Gastrocnemius medialis (tissue), 4 donors: ENCODE results near the gene TMEM117. TPM values are rescaled to one million over a fixed set of nuclear protein-coding genes. Genes with fewer than 3 reads are reported as not detected.

Experiments
- ATAC-seq, 2 donors: fragments of 150-250 bp; one replicate each; pipeline ENCODE4 v1.9.1; 2016
- DNase-seq, 2 donors: peaks; one replicate each; pipeline ENCODE4 v3.0.0-alpha.2; 2019
- H3K27ac ChIP-seq, 4 donors: fragments of 200-600 bp; sonication (generic); 1 replicate in 1 of 4; 2 replicates in 3 of 4; pipeline ENCODE4 v1.5.1; 2016 to 2018; ENCODE audit warnings: mild to moderate bottlenecking in 2 of 4, moderate library complexity in 1 of 4
- H3K27me3 ChIP-seq, 3 donors: fragments of 200-600 bp; sonication (generic) in 2 of 3; 1 replicate in 1 of 3; 2 replicates in 2 of 3; pipeline versions ENCODE4 v1.5.1 to v1.6.0; 2016 to 2019; ENCODE audit warnings: mild to moderate bottlenecking in 1 of 3, moderate library complexity in 1 of 3
- H3K36me3 ChIP-seq, 2 donors: fragments of 200-600 bp; sonication (generic) in 1 of 2; one replicate each; pipeline ENCODE4 v1.5.1; 2017 to 2018
- H3K4me1 ChIP-seq, 2 donors: fragments of 200-600 bp; sonication (generic) in 1 of 2; one replicate each; pipeline ENCODE4 v1.5.1; 2016 to 2017; ENCODE audit warnings: mild to moderate bottlenecking in 2 of 2
- H3K4me3 ChIP-seq, 4 donors: fragments of 200-600 bp; sonication (generic) in 3 of 4; 1 replicate in 1 of 4; 2 replicates in 3 of 4; pipeline ENCODE4 v1.5.1; 2016 to 2019; ENCODE audit warnings: mild to moderate bottlenecking in 2 of 4
- H3K9me3 ChIP-seq, 3 donors: fragments of 200-600 bp; sonication (generic) in 2 of 3; 1 replicate in 1 of 3; 2 replicates in 2 of 3; pipeline ENCODE4 v1.5.1; 2016 to 2019
- CTCF ChIP-seq, 5 experiments: fragments of 450-650 bp in 3 of 5; fragments of 200-600 bp in 2 of 5; sonication (generic) in 2 of 5; IDR thresholded peaks in 4 of 5; conservative IDR thresholded peaks in 1 of 5; 1 replicate in 4 of 5; 2 replicates in 1 of 5; pipeline ENCODE4 v1.5.1; 2016 to 2019; ENCODE audit warnings: antibody characterized with exemption in 5 of 5, mild to moderate bottlenecking in 3 of 5, moderate library complexity in 3 of 5
- POLR2A ChIP-seq, 2 donors: fragments of 450-650 bp; IDR thresholded peaks; one replicate each; pipeline ENCODE4 v1.6.1; 2017; ENCODE audit warnings: antibody characterized with exemption in 2 of 2, mild to moderate bottlenecking in 2 of 2, moderate library complexity in 2 of 2
- in situ Hi-C, 4 donors: fragments of 200-750 bp; cut with MboI; loops; one replicate each; pipeline versions ENCODE4 v1.15.0 to v1.8.0; 2017; ENCODE audit warnings: low sequenced_read_pairs in 4 of 4
- intact Hi-C: fragments of 100-400 bp; cut with DNase I; formaldehyde crosslinking; loops from one replicate; pipeline ENCODE4 v1.15.1; 2023; ENCODE audit warnings: low total_unique reads
- total RNA-seq, 4 donors: library from RNA; depleted of rRNA; stranded (reverse); fragments of >200 nt; gene quantifications; one replicate each; pipeline versions ENCODE4 v1.1.0 to v1.2.3, GENCODE V29; 2016

TMEM117 gene
- total RNA-seq, 4 donors from 2014 or later: 3.5 to 19.4 (median 6.1) TPM

GRCh38 chr12:43896496-43896895 lies 60.6 kb downstream of the TMEM117 start:
- H3K27ac ChIP-seq: no peak overlapping the region
- in situ Hi-C loops: loop anchor here in 1 of 4 donors (25.0 kb wide), 1 partner anchor 434 kb away; no protein-coding TSS in a partner anchor
- no peaks in the 10 kb centered on the region for H3K27me3 ChIP-seq
- peaks cover 4 to 6% of the 10 kb centered on the region in 2 donors for H3K4me1 ChIP-seq
- ATAC-seq (no peak), DNase-seq (no peak)
- H3K4me3 ChIP-seq: no peak overlapping the region
- no peaks in the 10 kb centered on the region for H3K36me3 ChIP-seq
- TF ChIP-seq POLR2A (IDR thresholded peaks at IDR 0.05) (no peak), CTCF (IDR thresholded peaks at IDR 0.05 in 4 of 5, conservative IDR thresholded peaks at IDR 0.05 in 1 of 5) (no peak)
- H3K9me3 ChIP-seq: no peaks in the 10 kb centered on the region
- intact Hi-C loops: no loop called here

GRCh38 chr12:43898474-43898873 lies 62.6 kb downstream of the TMEM117 start:
- in situ Hi-C loops: loop anchor here in 1 of 4 donors (25.0 kb wide), 1 partner anchor 436 kb away; no protein-coding TSS in a partner anchor

GRCh38 chr12:43899574-43899973 lies 63.7 kb downstream of the TMEM117 start:
- Histone ChIP-seq H3K27me3 (no peaks in the 10 kb centered on the region), H3K36me3 (no peaks in the 10 kb centered on the region), H3K4me3 (no peak overlapping the region), H3K27ac (no peak overlapping the region), H3K4me1 (peaks cover 0 to 4% of the 10 kb centered on the region in 2 donors), H3K9me3 (no peaks in the 10 kb centered on the region)
- intact Hi-C loops (no loop called here), in situ Hi-C loops (loop anchor here in 1 of 4 donors (25.0 kb wide), 1 partner anchor 437 kb away; no protein-coding TSS in a partner anchor)
- DNase-seq (no peak), ATAC-seq (no peak)
- no peak for TF ChIP-seq POLR2A (IDR thresholded peaks at IDR 0.05)
- no peak for TF ChIP-seq CTCF (IDR thresholded peaks at IDR 0.05 in 4 of 5, conservative IDR thresholded peaks at IDR 0.05 in 1 of 5)

More at GRCh38 chr12:43898474-43898873, 62.6 kb downstream of the TMEM117 start:
- Histone ChIP-seq H3K9me3 (no peaks in the 10 kb centered on the region), H3K27me3 (no peaks in the 10 kb centered on the region), H3K36me3 (no peaks in the 10 kb centered on the region), H3K4me1 (peaks cover 4 to 5% of the 10 kb centered on the region in 2 donors), H3K27ac (no peak overlapping the region), H3K4me3 (no peak overlapping the region)
- DNase-seq (no peak), ATAC-seq (peak; percentile 76 to 87)
- intact Hi-C loops: no loop called here
- no peak for TF ChIP-seq POLR2A (IDR thresholded peaks at IDR 0.05)
- TF ChIP-seq CTCF (IDR thresholded peaks at IDR 0.05 in 4 of 5, conservative IDR thresholded peaks at IDR 0.05 in 1 of 5): no peak

DNA sequence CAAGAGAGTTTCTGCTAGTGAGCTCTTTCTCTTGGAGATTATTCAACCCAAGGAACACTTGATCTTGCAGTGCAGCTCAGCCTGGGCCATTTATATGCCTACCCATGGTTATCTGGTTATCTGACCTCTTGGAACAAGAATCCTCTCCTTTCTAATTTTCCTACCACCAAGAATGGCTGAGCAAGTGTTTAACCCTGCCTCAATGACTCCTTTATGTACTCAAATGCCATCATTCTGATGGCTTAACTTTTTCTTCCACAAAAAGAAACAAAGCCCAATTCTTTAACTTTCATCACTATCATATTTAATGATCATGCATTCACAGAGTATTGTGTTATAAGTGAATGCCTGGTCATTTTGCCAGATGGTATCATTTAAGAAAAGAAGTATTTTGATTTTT lies 67.8 kb downstream of the TMEM117 start:
- DNase-seq (no peak), ATAC-seq (no peak)
- Histone ChIP-seq H3K36me3 (no peaks in the 10 kb centered on the region), H3K9me3 (no peaks in the 10 kb centered on the region), H3K4me1 (peaks cover 0 to under 1% of the 10 kb centered on the region in 2 donors), H3K4me3 (no peak overlapping the region), H3K27me3 (no peaks in the 10 kb centered on the region), H3K27ac (no peak overlapping the region)
- TF ChIP-seq CTCF (IDR thresholded peaks at IDR 0.05 in 4 of 5, conservative IDR thresholded peaks at IDR 0.05 in 1 of 5) (no peak), POLR2A (IDR thresholded peaks at IDR 0.05) (no peak)
- intact Hi-C loops: no loop called here
- in situ Hi-C loops: no loop called here

DNA sequence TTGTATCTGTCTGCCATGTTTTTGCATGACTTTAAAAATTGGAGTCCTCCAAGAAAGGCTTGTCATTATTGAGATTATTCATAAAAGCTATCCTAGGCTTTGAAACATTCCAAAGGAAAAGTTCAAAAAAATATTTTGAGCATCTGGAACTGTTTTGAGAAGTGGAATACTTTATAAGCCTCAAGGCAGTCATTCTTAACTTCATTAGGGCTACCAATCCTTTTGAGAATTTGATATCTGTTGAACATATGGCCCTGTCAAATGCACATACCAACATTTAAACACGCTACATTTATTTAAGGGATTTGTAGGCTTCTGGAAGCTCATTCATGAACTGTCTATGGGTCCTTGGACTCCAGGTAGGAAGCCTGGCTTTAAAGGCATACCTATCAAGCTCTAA lies 77.0 kb downstream of the TMEM117 start:
- in situ Hi-C loops (no loop called here), intact Hi-C loops (no loop called here)
- Histone ChIP-seq H3K36me3 (no peaks in the 10 kb centered on the region), H3K9me3 (no peaks in the 10 kb centered on the region), H3K4me1 (no peaks in the 10 kb centered on the region), H3K27me3 (no peaks in the 10 kb centered on the region), H3K27ac (no peak overlapping the region), H3K4me3 (no peak overlapping the region)
- no peak for DNase-seq
- ATAC-seq: no peak
- TF ChIP-seq CTCF (IDR thresholded peaks at IDR 0.05 in 4 of 5, conservative IDR thresholded peaks at IDR 0.05 in 1 of 5) (no peak), POLR2A (IDR thresholded peaks at IDR 0.05) (no peak)
